Upper lobe of right lung (tissue), 1 donor: ENCODE data around the gene GALNT2. TPM values are rescaled to one million over a fixed set of nuclear protein-coding genes. Genes with fewer than 3 reads are reported as not detected.

Source experiments
- ATAC-seq: fragments of 200-7000 bp; cut with Tn5 transposase; one replicate; pipeline ENCODE4 v1.9.1; 2020; ENCODE audit warnings: mild to moderate bottlenecking, moderate library complexity
- DNase-seq: peaks from one replicate; pipeline ENCODE4 v3.0.0-alpha.2; 2020
- H3K27ac ChIP-seq: fragments of 200-600 bp; one replicate; pipeline ENCODE4 v1.8.0; 2022
- H3K27me3 ChIP-seq: fragments of 200-600 bp; one replicate; pipeline ENCODE4 v1.8.0; 2022; ENCODE audit warnings: mild to moderate bottlenecking
- H3K36me3 ChIP-seq: fragments of 200-600 bp; one replicate; pipeline ENCODE4 v1.8.0; 2022
- H3K4me1 ChIP-seq: fragments of 200-600 bp; one replicate; pipeline ENCODE4 v1.8.0; 2022
- H3K4me3 ChIP-seq: fragments of 200-600 bp; one replicate; pipeline ENCODE4 v1.8.0; 2022; ENCODE audit warnings: mild to moderate bottlenecking
- H3K9me3 ChIP-seq: fragments of 200-600 bp; one replicate; pipeline ENCODE4 v1.8.0; 2022
- intact Hi-C: fragments of 100-400 bp; cut with DNase I; formaldehyde crosslinking; loops from one replicate; pipeline ENCODE4 v1.11.0; 2022
- total RNA-seq: library from RNA; stranded (reverse); fragmentation: NEBNext Ultra II Directional; extraction: Animal tissue kit (Norgen Biotek cat#: 25700); gene quantifications from one replicate; pipeline ENCODE4 v1.2.1, GENCODE V29; 2021
- TF ChIP-seq, protein P1 (sequence below): fragments of 200-600 bp; IDR thresholded peaks from one replicate; pipeline ENCODE4 v1.8.0; 2022; ENCODE audit warnings: antibody characterized with exemption
- donor health status: DM: no; HTN: yes; CAD: no; lungs with severe emphysema.

The GALNT2 gene
- total RNA-seq, 1 donor from 2014 or later, result 55.1 TPM

DNA sequence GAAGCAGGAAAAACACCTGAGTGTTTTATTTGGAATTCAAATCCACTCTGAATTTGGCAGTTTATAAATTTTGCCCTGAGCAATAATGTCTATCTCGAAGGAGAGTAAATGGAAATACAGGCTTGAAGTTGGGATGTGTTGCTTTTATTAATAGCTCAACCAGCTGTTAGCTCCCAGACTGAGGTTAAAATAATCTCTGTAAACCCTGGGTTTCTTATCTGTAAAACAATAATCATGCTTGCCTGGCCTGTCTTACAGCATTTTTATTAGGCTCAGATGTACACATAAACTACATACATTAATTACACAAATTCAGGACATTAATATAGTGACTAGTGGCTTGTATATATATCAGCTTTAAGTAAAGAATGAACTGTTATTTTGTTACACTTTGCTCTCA lies 148.5 kb downstream of the GALNT2 start:
- no peaks in the 10 kb centered on the region for H3K27me3 ChIP-seq
- intact Hi-C loops, result no loop called here
- DNase-seq (no peak), ATAC-seq (no peak)
- H3K4me3 ChIP-seq, result no peak overlapping the region
- TF ChIP-seq, protein P1, sequence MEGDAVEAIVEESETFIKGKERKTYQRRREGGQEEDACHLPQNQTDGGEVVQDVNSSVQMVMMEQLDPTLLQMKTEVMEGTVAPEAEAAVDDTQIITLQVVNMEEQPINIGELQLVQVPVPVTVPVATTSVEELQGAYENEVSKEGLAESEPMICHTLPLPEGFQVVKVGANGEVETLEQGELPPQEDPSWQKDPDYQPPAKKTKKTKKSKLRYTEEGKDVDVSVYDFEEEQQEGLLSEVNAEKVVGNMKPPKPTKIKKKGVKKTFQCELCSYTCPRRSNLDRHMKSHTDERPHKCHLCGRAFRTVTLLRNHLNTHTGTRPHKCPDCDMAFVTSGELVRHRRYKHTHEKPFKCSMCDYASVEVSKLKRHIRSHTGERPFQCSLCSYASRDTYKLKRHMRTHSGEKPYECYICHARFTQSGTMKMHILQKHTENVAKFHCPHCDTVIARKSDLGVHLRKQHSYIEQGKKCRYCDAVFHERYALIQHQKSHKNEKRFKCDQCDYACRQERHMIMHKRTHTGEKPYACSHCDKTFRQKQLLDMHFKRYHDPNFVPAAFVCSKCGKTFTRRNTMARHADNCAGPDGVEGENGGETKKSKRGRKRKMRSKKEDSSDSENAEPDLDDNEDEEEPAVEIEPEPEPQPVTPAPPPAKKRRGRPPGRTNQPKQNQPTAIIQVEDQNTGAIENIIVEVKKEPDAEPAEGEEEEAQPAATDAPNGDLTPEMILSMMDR, result no peak
- no peaks in the 10 kb centered on the region for H3K9me3 ChIP-seq
- no peaks in the 10 kb centered on the region for H3K36me3 ChIP-seq
- peaks cover 41% of the 10 kb centered on the region for H3K4me1 ChIP-seq
- peak overlapping the region; percentile 25 for H3K27ac ChIP-seq

DNA sequence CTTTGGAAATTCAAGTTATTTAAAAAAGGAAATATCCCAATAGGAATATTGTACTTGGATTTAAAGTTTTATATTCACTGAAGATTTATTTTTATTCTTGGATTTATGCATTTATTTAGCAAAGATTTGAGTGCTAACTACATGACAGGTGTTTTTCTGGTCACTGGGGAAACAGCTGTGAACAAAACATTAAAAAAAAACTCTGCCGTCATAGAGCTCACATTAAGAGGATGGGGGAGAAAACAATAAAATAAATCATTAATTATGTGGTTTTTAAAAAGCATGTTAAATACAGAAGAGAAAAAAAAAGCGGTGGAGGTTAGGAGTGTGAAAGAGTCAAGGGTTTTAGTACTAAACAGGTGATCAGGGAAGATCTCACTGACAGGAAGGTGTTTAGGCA lies 149.9 kb downstream of the GALNT2 start:
- DNase-seq, result no peak
- H3K36me3 ChIP-seq, result no peaks in the 10 kb centered on the region
- intact Hi-C loops, result no loop called here
- ATAC-seq, result no peak
- H3K4me3 ChIP-seq, result no peak overlapping the region
- H3K4me1 ChIP-seq, result peaks cover 27% of the 10 kb centered on the region
- TF ChIP-seq, protein P1, result no peak
- no peaks in the 10 kb centered on the region for H3K9me3 ChIP-seq
- no peaks in the 10 kb centered on the region for H3K27me3 ChIP-seq
- H3K27ac ChIP-seq, result no peak overlapping the region

DNA sequence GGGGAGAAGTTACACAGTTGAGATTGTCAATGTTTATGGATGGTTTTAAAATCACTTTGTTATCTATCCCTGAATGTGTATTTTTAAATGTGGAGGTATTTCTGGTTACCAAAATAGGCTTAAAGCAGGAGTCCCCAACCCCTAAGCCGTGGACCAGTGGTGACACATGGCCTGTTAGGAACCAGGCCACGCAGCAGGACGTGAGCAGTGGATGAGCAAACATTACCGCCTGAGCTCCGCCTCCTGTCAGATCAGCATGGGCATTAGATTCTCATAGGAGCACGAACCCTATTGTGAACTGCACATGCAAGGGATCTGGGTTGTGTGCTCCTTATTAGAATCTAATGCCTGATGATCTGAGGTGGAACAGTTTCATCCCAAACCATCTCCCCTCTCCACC lies 151.6 kb downstream of the GALNT2 start:
- H3K4me1 ChIP-seq, result peaks cover 26% of the 10 kb centered on the region
- TF ChIP-seq, protein P1, result no peak
- intact Hi-C loops, result no loop called here

DNA sequence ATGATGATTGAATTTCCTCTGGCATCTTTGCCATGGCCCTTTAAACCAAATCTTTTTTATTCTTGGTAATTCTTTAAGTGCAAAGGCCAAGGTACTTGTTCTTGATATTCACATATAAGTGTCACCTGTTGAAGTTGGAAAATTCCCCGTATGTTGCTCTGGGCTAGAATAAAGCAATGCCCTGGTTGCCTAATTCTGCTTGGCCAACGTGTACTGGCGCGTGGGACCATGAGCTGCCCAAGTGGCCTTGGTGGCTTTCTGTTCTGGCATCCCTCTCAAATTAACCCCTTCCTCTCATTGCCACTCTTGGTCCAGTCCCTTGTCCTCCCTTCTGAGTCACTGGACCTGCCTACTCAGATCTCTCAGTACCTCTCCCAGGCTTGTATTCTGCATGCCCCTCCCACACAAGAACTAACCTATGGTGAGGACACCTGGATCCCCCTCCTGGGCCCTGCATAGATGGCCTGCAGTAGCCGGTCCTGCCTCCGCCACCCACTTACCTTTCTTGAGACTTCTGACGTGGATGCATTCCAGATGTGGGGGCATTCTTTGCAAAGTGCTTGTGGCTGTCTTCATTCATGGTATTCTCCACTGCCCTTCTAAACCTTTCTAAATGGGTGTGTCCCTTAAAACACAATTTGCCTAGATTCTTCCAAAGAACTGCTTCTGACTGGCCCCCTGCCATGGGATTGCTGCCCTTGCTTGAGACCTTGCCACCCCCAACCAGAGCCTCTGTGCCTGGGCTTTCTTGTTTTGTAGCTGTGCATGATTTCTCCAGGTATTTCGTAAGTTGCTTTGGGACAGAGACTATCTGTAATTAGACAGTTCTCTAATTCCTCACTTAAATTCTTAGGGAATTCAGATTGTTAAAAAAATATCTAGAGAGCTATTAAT lies 152.4 kb downstream of the GALNT2 start:
- Histone ChIP-seq H3K27ac (no peak overlapping the region), H3K4me3 (no peak overlapping the region), H3K36me3 (no peaks in the 10 kb centered on the region), H3K9me3 (no peaks in the 10 kb centered on the region), H3K4me1 (peaks cover 24% of the 10 kb centered on the region), H3K27me3 (no peaks in the 10 kb centered on the region)
- ATAC-seq (peak; percentile 56), DNase-seq (no peak)
- TF ChIP-seq, protein P1, result no peak
- intact Hi-C loops, result no loop called here

More for the DNA sequence above, 151.6 kb downstream of the GALNT2 start:
- H3K27ac ChIP-seq, result no peak overlapping the region
- no peak for ATAC-seq
- DNase-seq, result no peak
- H3K27me3 ChIP-seq, result no peaks in the 10 kb centered on the region
- no peaks in the 10 kb centered on the region for H3K36me3 ChIP-seq
- no peaks in the 10 kb centered on the region for H3K9me3 ChIP-seq
- H3K4me3 ChIP-seq, result no peak overlapping the region

DNA sequence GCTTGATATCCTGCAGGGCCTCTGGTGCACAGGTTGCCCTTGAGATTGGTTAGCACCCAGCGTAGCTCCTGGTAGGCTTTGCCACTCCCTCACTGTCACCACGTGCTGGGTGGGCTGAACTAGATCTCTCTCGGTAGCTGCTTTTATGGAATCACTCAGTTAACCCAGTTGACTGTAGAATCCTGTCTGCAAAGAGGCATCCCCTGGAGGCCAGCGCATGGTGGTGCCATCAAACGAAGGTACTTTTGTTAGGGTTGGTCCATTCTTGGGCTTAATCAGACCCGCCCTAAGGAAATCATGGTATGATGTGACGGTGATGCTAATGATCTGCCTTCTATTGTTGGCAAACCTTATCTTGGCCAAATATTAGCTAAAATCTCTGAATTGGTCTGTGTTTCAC lies 153.4 kb downstream of the GALNT2 start:
- Histone ChIP-seq H3K9me3 (no peaks in the 10 kb centered on the region), H3K4me1 (peaks cover 20% of the 10 kb centered on the region), H3K27ac (no peak overlapping the region), H3K27me3 (no peaks in the 10 kb centered on the region), H3K4me3 (no peak overlapping the region), H3K36me3 (no peaks in the 10 kb centered on the region)
- intact Hi-C loops, result no loop called here
- no peak for DNase-seq
- TF ChIP-seq, protein P1, result no peak
- ATAC-seq, result no peak
